Muscle of back (tissue), 13 donors: ENCODE data around the gene OR52B2. TPM values are rescaled to one million over a fixed set of nuclear protein-coding genes. Genes with fewer than 3 reads are reported as not detected.

Experiments
- DNase-seq, 3 donors: peaks; one replicate each; pipeline versions ENCODE4 v3.0.0 to v3.0.0-alpha.2; 2013
- long read RNA-seq, 9 donors: transcript quantifications; one replicate each; lab custom pipeline, GENCODE V29; 2026
- polyA plus RNA-seq, 10 donors: library from polyadenylated mRNA; unstranded; fragments of 120-200 nt; gene quantifications; one replicate each; pipeline ENCODE4 v1.2.1, GENCODE V29; 2013; ENCODE audit not compliant: insufficient read length in 10 of 10

OR52B2 gene
- polyA plus RNA-seq, result not detected
- long read RNA-seq, donor 1, result 0 reads
- long read RNA-seq, donor 2, result 0 reads
- long read RNA-seq, donor 3, result 0 reads
- long read RNA-seq, donor 4, result 0 reads
- long read RNA-seq, donor 5, result 0 reads
- long read RNA-seq, donor 6, result 0 reads
- long read RNA-seq, donor 7, result 0 reads
- long read RNA-seq, donor 8, result 0 reads
- long read RNA-seq, donor 9, result 0 reads

- no peak for DNase-seq
These were observed at the start of gene OR52B2 for GRCh38 chr11:6170226-6170625. Gene OR52B2 (minus strand): TSS chr11:6170326. CDS start chr11:6170326, 0 bp downstream.

DNA sequence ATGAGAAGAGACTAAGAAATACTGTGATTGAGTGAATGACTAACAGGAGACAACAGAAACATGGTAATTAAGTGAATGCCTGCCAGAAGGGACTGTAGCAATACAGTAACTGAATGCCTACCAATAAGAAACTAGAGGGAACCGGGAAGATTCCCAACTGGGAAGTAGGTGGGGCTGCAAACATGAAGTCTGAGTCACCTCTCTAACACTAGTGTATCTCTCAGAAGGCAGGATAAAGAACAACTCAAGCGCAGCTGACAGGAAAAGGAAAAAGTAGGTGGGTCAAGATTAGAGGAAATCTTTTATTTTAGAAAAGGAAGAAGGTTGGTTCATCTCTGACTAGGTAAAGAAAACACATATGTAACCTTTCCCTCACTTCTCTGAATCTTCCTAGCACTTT, 49.2 kb upstream of the OR52B2 start:
- peak in 1 of 3 donors; percentile 54 for DNase-seq

DNA sequence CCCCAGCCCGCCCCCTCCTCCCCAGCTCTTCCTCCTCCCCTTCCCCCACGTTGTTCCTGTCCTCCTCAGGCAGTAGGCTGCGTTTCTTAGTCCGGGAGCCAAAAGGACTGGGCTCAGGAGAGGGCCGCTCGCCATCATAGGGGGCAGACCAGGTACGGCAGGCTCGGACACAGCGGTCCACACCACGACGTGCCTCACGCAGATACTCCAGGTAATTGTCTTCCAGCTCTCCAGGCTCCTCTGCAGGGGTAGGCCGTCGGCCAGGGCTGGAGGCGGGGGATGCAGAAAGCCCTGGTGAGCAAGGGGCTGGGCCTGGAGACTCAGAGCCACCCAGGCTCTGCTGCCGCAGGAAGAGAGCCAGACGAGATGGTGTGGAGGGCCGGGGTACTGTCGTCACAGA, 47.6 kb upstream of the OR52B2 start:
- DNase-seq, result no peak

DNA sequence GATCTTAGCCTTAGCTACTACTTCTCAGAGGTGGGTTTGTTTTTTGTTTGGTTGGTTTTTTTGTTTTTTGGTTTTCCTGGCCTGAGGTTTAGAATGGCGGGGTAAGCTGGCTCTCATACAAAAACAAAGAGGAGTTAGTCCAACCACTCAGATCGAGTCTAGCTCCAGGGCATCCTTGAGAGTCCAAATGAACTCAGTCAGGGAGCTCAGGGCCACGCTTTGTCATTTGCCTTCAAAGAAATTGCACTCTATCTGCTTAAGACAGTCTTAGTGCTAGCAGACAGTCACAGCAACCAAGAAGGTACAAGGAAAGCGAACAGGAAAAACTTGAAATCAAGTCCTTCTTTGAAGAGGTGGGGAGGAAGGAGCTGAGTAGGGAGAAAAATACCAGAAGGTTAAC, 46.4 kb upstream of the OR52B2 start:
- DNase-seq, result no peak

DNA sequence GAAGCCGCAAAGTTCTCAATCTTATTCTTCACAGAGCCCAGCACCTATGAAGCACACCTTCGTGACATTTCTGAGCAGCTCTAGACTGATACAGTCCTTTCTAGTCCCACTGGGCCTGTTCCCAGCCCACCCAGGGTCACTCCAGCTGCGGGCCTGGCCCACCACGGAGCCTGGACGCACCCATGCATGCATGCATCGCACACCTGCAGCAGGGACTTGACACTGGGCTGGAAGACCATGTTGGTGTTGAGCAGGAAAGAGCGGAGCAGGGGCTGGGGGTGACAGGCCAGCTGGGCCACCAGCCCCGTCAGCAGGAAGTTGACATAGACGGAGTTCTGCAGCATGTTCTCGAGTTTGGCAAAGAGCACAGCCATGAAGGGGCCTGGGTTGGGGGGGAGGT, 44.4 kb upstream of the OR52B2 start:
- no peak for DNase-seq

GRCh38 chr11:6210274-6210955, 40.3 kb upstream of the OR52B2 start:
- DNase-seq, result no peak

DNA sequence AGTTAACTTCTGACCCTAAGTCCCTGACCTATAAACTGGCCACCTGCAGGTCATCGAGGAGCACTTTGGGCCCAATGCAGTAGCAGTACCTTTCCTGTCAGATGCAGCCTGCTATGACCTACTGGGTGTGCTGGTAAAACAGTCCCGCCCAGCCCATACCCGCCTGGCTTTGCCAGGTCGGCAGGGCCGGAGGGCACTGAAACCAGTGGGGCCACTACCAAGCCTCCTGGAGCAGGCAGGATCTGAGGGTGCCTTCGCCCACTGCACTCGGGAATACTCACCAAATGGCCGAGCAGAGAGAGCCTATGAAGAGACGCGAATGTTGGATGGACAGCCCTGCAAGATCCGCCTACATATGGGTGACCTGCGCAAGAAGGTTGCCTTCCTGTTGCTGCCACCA, 39.7 kb upstream of the OR52B2 start:
- no peak for DNase-seq

GRCh38 chr11:6206456-6207180, 36.5 kb upstream of the OR52B2 start:
- DNase-seq, result no peak

GRCh38 chr11:6205366-6205765, 35.2 kb upstream of the OR52B2 start, which contains the start of gene C11orf42:
Gene C11orf42 (plus strand): TSS chr11:6205557. CDS start chr11:6205616, 59 bp downstream.
- DNase-seq, result no peak

DNA sequence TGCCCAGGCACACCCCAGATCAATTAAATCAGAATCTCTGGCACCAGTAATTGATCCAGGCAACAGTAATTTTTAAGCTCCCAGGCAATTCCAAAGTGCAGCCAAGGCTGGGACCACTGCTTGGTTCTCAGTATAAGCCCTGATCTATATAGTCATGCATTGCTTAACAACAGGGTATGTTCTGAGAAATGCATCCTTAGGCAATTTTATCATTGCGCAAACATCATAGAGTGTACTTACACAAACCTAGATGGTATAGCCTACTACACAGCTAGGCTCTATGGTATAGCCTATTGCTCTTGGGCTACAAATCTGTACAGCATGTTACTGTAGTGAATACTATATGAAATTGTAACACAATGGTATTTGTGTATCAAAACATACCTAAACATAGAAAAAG, 34.6 kb upstream of the OR52B2 start:
- no peak for DNase-seq

- no peak for DNase-seq
These were observed 33.2 kb upstream of the OR52B2 start for GRCh38 chr11:6203327-6203726.

DNA sequence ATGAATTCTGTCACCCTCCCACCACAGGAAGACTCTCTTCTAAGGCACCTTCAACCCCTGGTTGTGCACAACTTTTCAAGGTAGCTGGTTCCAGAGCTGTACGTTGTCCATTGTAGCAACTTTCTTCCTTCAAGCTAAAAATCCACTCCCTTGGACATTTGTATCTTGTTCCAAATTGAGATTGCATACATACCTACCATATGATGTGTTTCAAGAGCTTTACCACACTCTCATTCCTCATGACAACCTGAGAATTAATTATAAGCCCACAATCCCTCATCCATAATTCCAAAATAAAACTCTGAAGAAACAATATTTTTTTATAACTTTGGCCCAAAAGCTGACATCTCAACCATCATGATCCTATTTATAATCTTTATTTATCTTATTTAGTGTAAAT, 31.9 kb upstream of the OR52B2 start:
- DNase-seq, result no peak

DNA sequence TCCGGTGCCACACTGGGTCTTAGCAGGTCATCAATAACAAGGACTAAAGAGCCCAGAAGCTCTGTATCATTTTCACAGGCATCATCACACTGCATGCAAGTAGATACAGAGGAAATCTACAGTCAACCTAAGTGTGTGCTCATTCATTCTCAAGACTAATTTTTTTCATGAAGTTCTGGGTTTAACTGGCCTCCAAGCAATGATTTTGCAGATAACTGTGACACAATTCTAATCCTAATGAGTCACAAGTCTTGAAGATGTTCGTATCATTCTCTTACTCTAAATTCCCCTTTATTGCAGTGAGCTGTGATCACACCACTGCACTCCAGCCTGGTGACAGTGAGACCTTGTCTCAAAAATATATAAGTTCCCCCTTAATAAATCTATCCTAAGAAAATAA, 31.4 kb upstream of the OR52B2 start:
- DNase-seq, result no peak

- DNase-seq, result peak in 2 of 3 donors; percentile 8 to 29
These were observed 30.8 kb upstream of the OR52B2 start for GRCh38 chr11:6200975-6201374.

GRCh38 chr11:6199174-6199810, 29.2 kb upstream of the OR52B2 start, which contains the start of gene OR52W1:
Gene OR52W1 (plus strand): TSS chr11:6199224. CDS start chr11:6199224, 0 bp downstream.
- no peak for DNase-seq

GRCh38 chr11:6197466-6198200, 27.5 kb upstream of the OR52B2 start:
- DNase-seq, result no peak

DNA sequence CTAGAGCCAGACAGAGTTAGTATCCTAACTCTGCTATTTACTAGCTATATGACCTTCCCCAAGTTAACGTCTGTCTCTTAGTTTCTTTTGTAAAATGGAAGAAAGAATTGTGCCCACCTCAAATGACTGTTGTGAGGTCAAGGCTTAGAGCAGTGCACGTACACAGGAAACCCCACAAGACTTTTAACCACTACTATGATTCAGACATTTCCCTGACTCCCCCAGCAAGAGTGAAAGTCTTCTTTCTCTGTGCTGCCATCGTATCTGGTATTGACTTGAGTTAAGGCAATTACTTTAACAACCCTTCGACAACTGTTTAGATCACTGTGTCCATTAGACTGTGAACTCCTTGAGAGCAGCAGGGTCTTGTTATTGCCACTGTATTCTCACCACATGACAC, 26.3 kb upstream of the OR52B2 start:
- DNase-seq, result no peak

- no peak for DNase-seq
These were observed 24.0 kb upstream of the OR52B2 start for GRCh38 chr11:6194065-6194581.

- DNase-seq, result no peak
These were observed 21.6 kb upstream of the OR52B2 start for GRCh38 chr11:6191742-6192141.

DNA sequence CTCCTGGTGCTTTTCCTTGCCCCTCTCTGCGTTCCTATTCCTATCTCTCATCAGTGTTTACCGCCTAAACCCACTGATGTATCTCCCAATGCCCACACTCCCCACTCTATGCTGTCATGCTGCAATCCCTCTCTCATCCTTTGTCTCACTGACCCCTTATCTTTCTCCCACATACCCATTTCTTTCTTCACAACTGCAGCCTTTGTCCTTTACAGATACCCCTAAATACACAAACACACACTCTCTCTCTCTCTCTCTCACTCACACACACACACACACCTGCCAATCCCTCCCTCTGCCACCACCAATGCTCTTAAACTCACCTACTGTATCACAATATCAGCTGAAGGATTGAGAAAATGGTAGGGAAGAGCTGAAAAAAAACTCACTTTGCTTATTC, 5.3 kb upstream of the OR52B2 start:
- DNase-seq, result no peak

DNA sequence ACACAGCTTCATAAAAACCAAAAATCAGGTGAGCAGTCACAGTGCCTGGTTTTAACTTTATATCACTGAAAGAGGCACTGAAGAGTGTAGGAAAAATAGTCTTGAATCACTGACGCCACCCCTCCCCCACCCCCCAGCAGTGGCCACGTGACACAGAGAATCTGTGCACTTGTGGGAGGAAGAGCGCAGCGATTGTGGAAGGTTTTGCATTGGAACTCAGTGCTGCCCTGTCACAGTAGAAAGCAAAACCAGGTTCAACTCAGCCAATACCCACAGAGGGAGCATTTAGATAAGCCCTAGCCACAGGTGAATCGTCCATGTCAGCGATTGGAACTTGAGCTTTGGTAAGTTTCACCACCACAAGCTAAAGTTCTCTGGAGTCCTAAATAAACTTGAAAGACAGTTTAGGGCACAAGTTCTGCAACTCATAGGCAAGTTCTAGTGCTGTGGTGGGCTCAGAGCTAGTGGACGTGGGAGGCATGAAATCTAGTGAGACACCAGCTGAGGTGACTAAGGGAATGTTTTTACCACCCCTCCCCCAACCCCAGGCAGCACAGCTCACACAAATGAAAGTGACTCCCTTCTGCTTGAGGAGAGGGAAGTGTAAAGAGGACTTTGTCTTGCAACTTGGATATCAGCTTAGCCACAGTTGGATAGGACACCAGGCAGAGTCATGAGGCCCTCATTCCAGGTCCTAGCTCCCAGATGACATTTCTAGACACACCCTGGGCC, 13.3 kb downstream of the OR52B2 start:
- DNase-seq, result no peak
